GM12864 (cell line): ENCODE data around the gene TMA16.

Experiments
- DNase-seq: peaks from one replicate; pipeline ENCODE4 v3.0.0-alpha.2; 2011; ENCODE audit warnings: low read depth
- H3K4me3 ChIP-seq: 2 replicates; pipeline ENCODE4 v1.5.1; 2011; ENCODE audit warnings: mild to moderate bottlenecking, low read depth, low read length, control low read depth
- TF ChIP-seq, protein P1 (sequence below): IDR thresholded peaks from 2 replicates; pipeline ENCODE4 v1.5.1; 2011; ENCODE audit warnings: low read depth, mild to moderate bottlenecking, moderate library complexity, low read length, control low read depth, inconsistent platforms; ENCODE audit errors: missing control alignments

TMA16 gene

DNA sequence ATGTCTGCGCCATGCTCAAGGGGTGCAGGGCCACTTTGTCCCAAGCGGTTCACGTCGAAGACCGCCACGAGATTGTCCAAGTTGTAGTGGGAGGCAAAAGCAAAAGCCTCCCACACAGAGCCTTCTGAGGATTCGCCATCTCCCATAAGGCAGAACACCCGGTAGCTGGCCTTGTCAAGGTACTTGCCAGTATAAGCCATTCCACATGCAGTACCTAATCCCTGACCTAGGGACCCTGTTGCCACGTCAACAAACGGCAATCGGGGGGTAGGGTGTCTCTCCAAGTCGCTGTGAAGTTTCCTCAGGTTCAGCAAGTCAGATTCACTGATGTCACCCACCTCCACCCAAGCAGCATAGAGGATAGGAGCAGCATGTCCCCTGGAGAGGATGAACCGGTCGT is 21.4 kb upstream of the TMA16 start:
- DNase-seq, result no peak

DNA sequence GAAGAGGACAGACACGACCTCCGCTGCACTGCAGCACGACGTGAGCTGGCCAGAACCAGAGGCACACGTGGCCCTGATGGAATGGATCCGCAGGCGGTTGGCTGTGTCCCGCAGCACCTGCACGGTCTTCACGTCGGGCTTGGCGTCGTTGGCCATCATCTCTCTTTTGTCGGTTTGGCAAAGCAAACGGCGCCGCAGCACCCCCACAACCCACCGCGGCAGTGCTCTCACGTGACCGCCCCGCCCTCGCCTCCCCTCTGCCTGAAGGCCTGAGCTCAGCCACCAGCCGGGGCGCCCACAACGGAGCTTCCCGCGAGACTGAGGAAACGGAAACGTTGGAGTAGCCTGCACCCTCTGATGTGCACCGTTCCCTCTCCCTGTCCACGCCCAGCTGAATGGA is 20.9 kb upstream of the TMA16 start, which contains the start of gene TKTL2:
TSS of gene TKTL2 (minus strand) at position 179 of the 400 bp plus-strand sequence. CDS start at position 159, 20 bp downstream.
- no peak for DNase-seq
- TF ChIP-seq, protein P1, sequence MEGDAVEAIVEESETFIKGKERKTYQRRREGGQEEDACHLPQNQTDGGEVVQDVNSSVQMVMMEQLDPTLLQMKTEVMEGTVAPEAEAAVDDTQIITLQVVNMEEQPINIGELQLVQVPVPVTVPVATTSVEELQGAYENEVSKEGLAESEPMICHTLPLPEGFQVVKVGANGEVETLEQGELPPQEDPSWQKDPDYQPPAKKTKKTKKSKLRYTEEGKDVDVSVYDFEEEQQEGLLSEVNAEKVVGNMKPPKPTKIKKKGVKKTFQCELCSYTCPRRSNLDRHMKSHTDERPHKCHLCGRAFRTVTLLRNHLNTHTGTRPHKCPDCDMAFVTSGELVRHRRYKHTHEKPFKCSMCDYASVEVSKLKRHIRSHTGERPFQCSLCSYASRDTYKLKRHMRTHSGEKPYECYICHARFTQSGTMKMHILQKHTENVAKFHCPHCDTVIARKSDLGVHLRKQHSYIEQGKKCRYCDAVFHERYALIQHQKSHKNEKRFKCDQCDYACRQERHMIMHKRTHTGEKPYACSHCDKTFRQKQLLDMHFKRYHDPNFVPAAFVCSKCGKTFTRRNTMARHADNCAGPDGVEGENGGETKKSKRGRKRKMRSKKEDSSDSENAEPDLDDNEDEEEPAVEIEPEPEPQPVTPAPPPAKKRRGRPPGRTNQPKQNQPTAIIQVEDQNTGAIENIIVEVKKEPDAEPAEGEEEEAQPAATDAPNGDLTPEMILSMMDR, result no peak
- H3K4me3 ChIP-seq, result no peak within 1 kb of the TSS

More for the DNA sequence above, 21.4 kb upstream of the TMA16 start:
- TF ChIP-seq, protein P1, result no peak
- no peak overlapping the region for H3K4me3 ChIP-seq

DNA sequence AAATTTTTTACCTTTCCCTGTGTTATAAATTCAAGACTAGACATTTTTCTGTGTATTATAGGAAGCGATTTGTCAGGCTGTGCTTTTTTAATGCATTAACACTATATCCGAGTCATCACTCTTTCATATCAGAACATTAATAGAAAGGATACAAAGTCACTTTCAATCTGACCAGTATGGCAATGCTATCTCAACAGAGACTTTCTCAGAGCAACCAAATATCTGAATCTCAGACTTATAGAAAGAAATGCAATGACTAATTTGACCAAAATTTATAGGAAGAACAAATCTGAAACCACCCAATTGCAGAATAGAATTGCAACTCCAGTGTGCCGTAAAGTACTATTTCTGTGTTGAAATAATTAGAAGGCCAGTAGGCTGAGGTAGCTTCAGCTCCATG is 20.5 kb upstream of the TMA16 start:
- H3K4me3 ChIP-seq, result no peak overlapping the region
- TF ChIP-seq, protein P1, result no peak
- DNase-seq, result no peak

DNA sequence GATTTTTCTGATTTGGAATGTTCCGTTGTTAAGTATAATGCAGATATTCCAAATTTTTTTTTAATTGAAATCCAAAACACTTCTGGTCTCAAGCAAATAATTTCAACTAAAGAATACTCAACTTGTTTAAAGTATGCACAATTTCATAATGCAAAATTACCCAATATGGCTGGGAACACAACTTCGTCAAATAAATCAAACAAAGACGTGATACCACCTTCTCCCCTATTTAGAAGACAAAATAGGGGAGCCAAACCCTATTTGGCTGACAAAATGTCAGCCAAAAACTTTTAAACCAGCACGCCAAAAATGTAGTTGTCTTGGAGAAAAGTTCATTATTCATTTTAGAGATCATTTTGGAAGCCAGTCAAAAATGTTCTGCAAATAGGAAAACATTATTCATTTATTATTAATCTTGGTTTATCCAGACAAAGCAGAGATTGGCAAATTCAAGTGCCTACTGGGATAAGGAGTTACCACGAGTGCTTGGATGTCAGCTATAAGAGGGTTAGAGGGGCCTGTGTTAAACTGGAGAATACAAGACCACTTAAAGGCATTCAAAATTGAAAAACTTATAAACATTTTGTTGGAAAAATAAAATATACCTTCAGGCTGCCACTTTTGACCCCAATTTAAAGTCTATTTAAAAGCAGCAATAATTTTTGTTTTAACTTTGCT is 17.6 kb upstream of the TMA16 start:
- TF ChIP-seq, protein P1, result no peak
- no peak for DNase-seq
- no peak overlapping the region for H3K4me3 ChIP-seq

DNA sequence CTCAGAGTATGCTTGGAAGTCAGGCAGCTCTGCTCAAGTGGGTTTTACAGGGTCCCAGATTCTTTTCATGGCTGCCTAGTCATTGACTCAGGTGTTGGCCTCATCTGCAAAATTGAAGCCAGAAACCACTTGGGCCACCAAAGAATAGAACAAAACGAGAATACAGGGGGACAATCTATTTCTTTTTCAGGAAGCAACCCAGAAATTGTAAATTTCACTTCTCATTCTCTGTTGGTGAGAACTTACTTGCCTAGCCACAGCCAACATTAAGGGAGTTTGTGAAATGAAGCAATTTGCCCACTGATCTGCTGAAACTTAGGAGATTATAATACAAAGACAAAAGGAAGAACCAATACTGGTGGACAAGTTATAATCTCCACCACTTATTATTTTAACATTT is 12.3 kb upstream of the TMA16 start:
- DNase-seq, result peak; percentile 19
- TF ChIP-seq, protein P1, result no peak
- no peak overlapping the region for H3K4me3 ChIP-seq

DNA sequence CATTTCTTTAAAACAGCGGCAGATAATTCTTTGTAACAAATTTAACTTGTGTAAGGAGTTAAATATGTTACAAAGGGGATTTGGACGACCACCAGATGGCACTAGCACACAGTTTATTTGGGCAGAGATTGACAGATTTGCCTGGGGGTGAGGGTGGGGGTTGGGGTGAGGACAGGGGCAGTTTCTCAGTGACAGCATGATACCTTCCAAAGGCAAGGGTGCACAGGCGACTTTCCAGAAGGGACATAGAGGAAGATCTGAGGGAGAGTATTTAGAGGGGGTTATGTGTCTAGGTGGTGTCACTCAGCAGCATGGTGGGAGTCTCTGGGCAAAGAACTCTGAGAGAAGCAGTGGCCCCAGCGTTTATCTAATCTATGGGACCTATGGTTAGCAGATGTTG is 9.6 kb upstream of the TMA16 start:
- DNase-seq, result peak; percentile 40
- H3K4me3 ChIP-seq, result no peak overlapping the region
- TF ChIP-seq, protein P1, result peak; percentile 48

DNA sequence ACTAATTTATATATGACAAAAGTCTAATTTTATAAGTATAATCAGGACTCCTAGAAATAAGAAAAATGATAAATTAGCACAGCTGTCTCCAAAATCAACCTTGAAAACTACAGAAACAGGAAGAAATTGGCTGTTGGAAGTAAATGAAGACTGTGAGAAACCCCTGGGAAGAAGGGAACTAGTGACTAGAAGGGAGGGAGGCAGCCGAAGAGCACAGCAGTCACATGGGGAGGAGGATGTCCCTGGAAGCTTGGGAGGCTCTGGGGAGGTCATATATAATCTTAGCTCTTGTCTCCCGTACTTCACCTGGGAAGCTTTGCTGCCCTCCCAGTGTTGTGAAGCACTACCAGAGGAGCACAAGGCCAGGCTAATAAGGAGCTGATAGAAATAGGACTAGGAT is 8.9 kb upstream of the TMA16 start:
- H3K4me3 ChIP-seq, result no peak overlapping the region
- no peak for DNase-seq
- TF ChIP-seq, protein P1, result no peak
